Measurements from ENCODE around the gene SEMA3D. TPM values are rescaled to one million over a fixed set of nuclear protein-coding genes. Genes with fewer than 3 reads are reported as not detected.

SEMA3D gene
- total and polyA plus RNA-seq, 2 of the 13 experiments (the other 11 are each of a cell fraction or from before 2014, with no cell fraction given) = 0.07 TPM; not detected in 1

DNA sequence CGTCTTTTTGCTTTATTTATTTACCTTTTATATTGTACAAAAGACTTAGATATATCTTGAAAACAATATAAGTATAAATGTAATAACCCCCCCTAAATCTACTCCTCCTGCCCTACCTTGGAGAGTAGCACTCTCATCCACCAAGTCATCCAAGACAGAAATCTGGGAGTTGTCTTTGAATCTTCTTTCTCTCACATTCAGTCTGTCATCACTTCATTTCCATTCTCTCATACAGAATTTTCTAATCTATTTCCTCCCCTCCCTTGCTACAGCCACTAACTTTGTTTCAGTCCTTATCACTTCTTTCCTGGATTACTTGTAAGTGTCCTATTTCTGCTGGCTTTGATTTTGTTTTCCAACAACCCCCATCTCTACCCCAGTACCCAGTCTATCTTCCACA lies 170.6 kb downstream of the SEMA3D start:
- Histone ChIP-seq H2AFZ (ENCODE audit: low read length) (no peak overlapping the region), H3K9ac (ENCODE audit: insufficient read depth, low read depth, low read length) (no peak overlapping the region), H4K20me1 (ENCODE audit: insufficient read depth, low read length) (no peaks in the 10 kb centered on the region; the same call in 1 of the 2 replicates), H3K79me2 (ENCODE audit: insufficient read depth, low read length) (no peaks in the 10 kb centered on the region), H3K36me3 (replicated peaks in 1 of 2; ENCODE audit: control insufficient read depth in 1 of 2, insufficient read depth in 2 of 2, low read length in 2 of 2) (no peaks in the 10 kb centered on the region), H3K4me1 (ENCODE audit: insufficient read depth, low read length) (no peaks in the 10 kb centered on the region), H3K4me2 (ENCODE audit: low read depth, low read length) (no peak overlapping the region), H3K9me3 (ENCODE audit: low read length) (no peaks in the 10 kb centered on the region), H3K27ac (ENCODE audit: extremely low read length, insufficient read depth, low read length) (no peak overlapping the region), H3K4me3 (replicated peaks in 1 of 3; ENCODE audit: insufficient read depth in 1 of 3, low read depth in 2 of 3, low read length in 3 of 3) (no peak overlapping the region), H3K27me3 (ENCODE audit: control insufficient read depth in 1 of 2, insufficient read depth in 2 of 2, low read length in 2 of 2) (no peaks in the 10 kb centered on the region)
- BruUV-seq (replicated peaks) = no TSS peak
- 2% methylated on average over 1 of the region's 1 CpG for WGBS (ENCODE audit: low lambda C conversion rate)
- CTCF ChIA-PET (ENCODE audit: low intra/inter-chr PET ratio, low total read pairs) = no interaction called here
- POLR2A ChIA-PET = no interaction called here
- intact Hi-C loops (cut with micrococcal nuclease; ENCODE audit: unreplicated experiment) (no loop called here), in situ Hi-C loops (cut with HindIII; ENCODE audit: extremely low pct_ligation_motif_present, low pct_unique_long_range_greater_than_20kb) (loop anchor here (25.0 kb wide), 1 partner anchor 529 kb away; no protein-coding TSS in a partner anchor)
- TF ChIP-seq, protein P1, sequence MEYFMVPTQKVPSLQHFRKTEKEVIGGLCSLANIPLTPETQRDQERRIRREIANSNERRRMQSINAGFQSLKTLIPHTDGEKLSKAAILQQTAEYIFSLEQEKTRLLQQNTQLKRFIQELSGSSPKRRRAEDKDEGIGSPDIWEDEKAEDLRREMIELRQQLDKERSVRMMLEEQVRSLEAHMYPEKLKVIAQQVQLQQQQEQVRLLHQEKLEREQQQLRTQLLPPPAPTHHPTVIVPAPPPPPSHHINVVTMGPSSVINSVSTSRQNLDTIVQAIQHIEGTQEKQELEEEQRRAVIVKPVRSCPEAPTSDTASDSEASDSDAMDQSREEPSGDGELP (IDR thresholded peaks at IDR 0.05; ENCODE audit: borderline replicate concordance, low read depth) = no peak
- no peak for TF ChIP-seq ZNF619 (CRISPR knock-in tag; IDR thresholded peaks at IDR 0.05)
- no peak for TF ChIP-seq RBM22 (optimal IDR thresholded peaks at IDR 0.05; ENCODE audit: low read length)
- TF ChIP-seq, protein P2, sequence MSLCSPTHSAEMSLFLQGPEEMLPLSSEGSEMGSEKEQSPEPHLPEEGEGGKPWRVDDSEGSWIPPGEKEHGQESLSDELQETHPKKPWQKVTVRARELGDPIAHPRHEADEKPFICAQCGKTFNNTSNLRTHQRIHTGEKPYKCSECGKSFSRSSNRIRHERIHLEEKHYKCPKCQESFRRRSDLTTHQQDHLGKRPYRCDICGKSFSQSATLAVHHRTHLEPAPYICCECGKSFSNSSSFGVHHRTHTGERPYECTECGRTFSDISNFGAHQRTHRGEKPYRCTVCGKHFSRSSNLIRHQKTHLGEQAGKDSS (CRISPR knock-in tag; IDR thresholded peaks at IDR 0.05; ENCODE audit: borderline replicate concordance, low read depth) = no peak
- no peak for TF ChIP-seq GABPA (IDR thresholded peaks at IDR 0.05; ENCODE audit: low read depth, low read length)
- no peak for TF ChIP-seq GABPA (CRISPR knock-in tag; IDR thresholded peaks at IDR 0.05; ENCODE audit: low read depth)
- no peak for TF ChIP-seq ZNF33B (CRISPR knock-in tag; IDR thresholded peaks at IDR 0.05)
- TF ChIP-seq SOX5 (CRISPR knock-in tag; IDR thresholded peaks at IDR 0.05; ENCODE audit: borderline replicate concordance) = no peak
- TF ChIP-seq ZNF337 (CRISPR knock-in tag; IDR thresholded peaks at IDR 0.05; ENCODE audit: borderline replicate concordance, low read depth) = no peak
- no peak for DNase-seq (ENCODE audit: low spot score)
- no peak for ATAC-seq
- FAIRE-seq = no peak
